GM19372 (cell line): ENCODE data around the gene ERCC2.
"Not testable (repeated sequence)": the region's sequence is repeated elsewhere in the genome, so short reads cannot be mapped to it uniquely, and the experiment has no call there.

Experiments
- ATAC-seq: cut with Tn5 transposase; IDR thresholded peaks from one replicate; pipeline ENCODE4 v1.9.1; 2021; ENCODE audit warnings: mild to moderate bottlenecking, low read depth, moderate library complexity; ENCODE audit not compliant: unreplicated experiment

Gene ERCC2

GRCh38 chr19:45370410-45371204 is at the start of gene ERCC2:
ERCC2 (minus strand) TSS chr19:45370573; CDS start chr19:45370540, 33 bp downstream.
- ATAC-seq = peak; percentile 95

GRCh38 chr19:45419895-45420294 is 49.5 kb upstream of the ERCC2 start:
- no peak for ATAC-seq

- ATAC-seq = peak; percentile 47
These were observed 49.0 kb upstream of the ERCC2 start for GRCh38 chr19:45419396-45419795.

GRCh38 chr19:45418802-45419201 is 48.4 kb upstream of the ERCC2 start:
- no peak for ATAC-seq

- no peak for ATAC-seq
These were observed 46.8 kb upstream of the ERCC2 start for GRCh38 chr19:45417151-45417550.

GRCh38 chr19:45414468-45414867 is 44.1 kb upstream of the ERCC2 start:
- no peak for ATAC-seq

- ATAC-seq = no peak
These were observed 43.1 kb upstream of the ERCC2 start for GRCh38 chr19:45413497-45413896.

GRCh38 chr19:45410330-45410729 is 40.0 kb upstream of the ERCC2 start:
- ATAC-seq = not testable (repeated sequence)

GRCh38 chr19:45409557-45409920 is 39.2 kb upstream of the ERCC2 start:
- ATAC-seq = no peak

GRCh38 chr19:45408830-45409556 is 38.6 kb upstream of the ERCC2 start:
- no peak for ATAC-seq

- ATAC-seq = no peak
These were observed 37.7 kb upstream of the ERCC2 start for GRCh38 chr19:45408121-45408520.

GRCh38 chr19:45407585-45407984 is 37.2 kb upstream of the ERCC2 start:
- ATAC-seq = not testable (repeated sequence)

GRCh38 chr19:45407091-45407375 is 36.7 kb upstream of the ERCC2 start:
- no peak for ATAC-seq

GRCh38 chr19:45406226-45407090 is 36.1 kb upstream of the ERCC2 start, which contains the start of gene POLR1G:
POLR1G (plus strand) TSS chr19:45406644; CDS start chr19:45406697, 53 bp downstream.
- ATAC-seq = peak; percentile 70

GRCh38 chr19:45405435-45406225 is 35.3 kb upstream of the ERCC2 start:
- ATAC-seq = peak; percentile 51

GRCh38 chr19:45404557-45405434 is 34.4 kb upstream of the ERCC2 start, which contains the start of gene PPP1R13L:
PPP1R13L (minus strand) TSS chr19:45405069; CDS start chr19:45398318, 6,751 bp downstream.
- no peak for ATAC-seq

GRCh38 chr19:45403781-45404556 is 33.6 kb upstream of the ERCC2 start:
- no peak for ATAC-seq

GRCh38 chr19:45403272-45403671 is 32.9 kb upstream of the ERCC2 start:
- ATAC-seq = no peak
